22Rv1 (cell line): ENCODE measurements around the gene TERT.

Experiments
- ZFX ChIP-seq: fragments of 450-650 bp; IDR thresholded peaks from 2 replicates; pipeline ENCODE4 v1.6.1; 2017; ENCODE audit warnings: antibody characterized with exemption, borderline replicate concordance
- TF ChIP-seq, protein P1 (sequence below): fragments of 450-650 bp; IDR thresholded peaks from 2 replicates; pipeline ENCODE4 v1.5.1; 2017; ENCODE audit warnings: mild to moderate bottlenecking

DNA sequence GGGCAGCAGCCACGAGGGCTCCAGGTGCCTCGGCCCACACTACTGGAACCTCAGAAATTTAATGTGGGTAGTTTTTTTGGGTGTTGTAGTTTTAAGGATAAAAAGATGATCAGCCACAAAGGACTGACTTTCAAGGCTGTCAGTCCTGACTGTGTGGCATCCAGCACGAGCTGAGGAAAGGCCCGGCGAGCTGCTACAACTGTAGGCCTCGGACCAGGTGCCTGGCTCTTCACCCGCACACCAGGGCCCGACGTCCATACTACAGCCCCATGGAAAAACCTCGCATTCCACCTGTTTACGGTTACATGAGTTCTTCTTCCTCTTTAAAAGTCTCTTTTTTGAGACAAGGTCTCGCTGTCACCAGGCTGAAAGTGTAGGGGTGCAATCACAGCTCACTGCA, 47.4 kb upstream of the TERT start:
- TF ChIP-seq, protein P1, sequence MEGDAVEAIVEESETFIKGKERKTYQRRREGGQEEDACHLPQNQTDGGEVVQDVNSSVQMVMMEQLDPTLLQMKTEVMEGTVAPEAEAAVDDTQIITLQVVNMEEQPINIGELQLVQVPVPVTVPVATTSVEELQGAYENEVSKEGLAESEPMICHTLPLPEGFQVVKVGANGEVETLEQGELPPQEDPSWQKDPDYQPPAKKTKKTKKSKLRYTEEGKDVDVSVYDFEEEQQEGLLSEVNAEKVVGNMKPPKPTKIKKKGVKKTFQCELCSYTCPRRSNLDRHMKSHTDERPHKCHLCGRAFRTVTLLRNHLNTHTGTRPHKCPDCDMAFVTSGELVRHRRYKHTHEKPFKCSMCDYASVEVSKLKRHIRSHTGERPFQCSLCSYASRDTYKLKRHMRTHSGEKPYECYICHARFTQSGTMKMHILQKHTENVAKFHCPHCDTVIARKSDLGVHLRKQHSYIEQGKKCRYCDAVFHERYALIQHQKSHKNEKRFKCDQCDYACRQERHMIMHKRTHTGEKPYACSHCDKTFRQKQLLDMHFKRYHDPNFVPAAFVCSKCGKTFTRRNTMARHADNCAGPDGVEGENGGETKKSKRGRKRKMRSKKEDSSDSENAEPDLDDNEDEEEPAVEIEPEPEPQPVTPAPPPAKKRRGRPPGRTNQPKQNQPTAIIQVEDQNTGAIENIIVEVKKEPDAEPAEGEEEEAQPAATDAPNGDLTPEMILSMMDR, result no peak
- no peak for TF ChIP-seq ZFX
